GM20000 (cell line): ENCODE measurements around the gene SLC9A7.

Experiments used
- DNase-seq: peaks from one replicate; pipeline ENCODE4 v3.0.0; 2012; ENCODE audit warnings: low spot score
- CTCF ChIP-seq: IDR thresholded peaks from 2 replicates; pipeline ENCODE4 v1.5.1; 2012; ENCODE audit warnings: mild to moderate bottlenecking, control low read depth; ENCODE audit errors: extremely low read depth, missing control alignments

Gene SLC9A7

GRCh38 chrX:46758956-46759644 is at the start of gene SLC9A7:
SLC9A7 (minus strand) TSS chrX:46759118; CDS start chrX:46759029, 89 bp downstream.
- DNase-seq, result peak; percentile 83
- TF ChIP-seq CTCF, result peak; percentile 55

- no peak for TF ChIP-seq CTCF
- DNase-seq, result no peak
These were observed 46.4 kb upstream of the SLC9A7 start for GRCh38 chrX:46805270-46805669.

- no peak for DNase-seq
These were observed 44.2 kb upstream of the SLC9A7 start for GRCh38 chrX:46803140-46803539.

GRCh38 chrX:46796574-46797191 is 37.8 kb upstream of the SLC9A7 start:
- peak; percentile 46 for DNase-seq

More at GRCh38 chrX:46803140-46803539, 44.2 kb upstream of the SLC9A7 start:
- no peak for TF ChIP-seq CTCF

GRCh38 chrX:46793386-46794143 is 34.6 kb upstream of the SLC9A7 start:
- no peak for TF ChIP-seq CTCF
- DNase-seq, result no peak

More at GRCh38 chrX:46796574-46797191, 37.8 kb upstream of the SLC9A7 start:
- TF ChIP-seq CTCF, result no peak

- no peak for DNase-seq
- TF ChIP-seq CTCF, result no peak
These were observed 33.9 kb upstream of the SLC9A7 start for GRCh38 chrX:46792810-46793188.
